ENCODE measurements around the gene RIMBP2.

The RIMBP2 gene

GRCh38 chr12:130572553-130572952, 143.5 kb downstream of the RIMBP2 start:
- intact Hi-C loops (cut with DNase I) = no loop called here
- no peak for DNase-seq

- no peak for DNase-seq
- intact Hi-C loops (cut with DNase I) = no loop called here
Observed at GRCh38 chr12:130571734-130572133, 144.4 kb downstream of the RIMBP2 start.

DNA sequence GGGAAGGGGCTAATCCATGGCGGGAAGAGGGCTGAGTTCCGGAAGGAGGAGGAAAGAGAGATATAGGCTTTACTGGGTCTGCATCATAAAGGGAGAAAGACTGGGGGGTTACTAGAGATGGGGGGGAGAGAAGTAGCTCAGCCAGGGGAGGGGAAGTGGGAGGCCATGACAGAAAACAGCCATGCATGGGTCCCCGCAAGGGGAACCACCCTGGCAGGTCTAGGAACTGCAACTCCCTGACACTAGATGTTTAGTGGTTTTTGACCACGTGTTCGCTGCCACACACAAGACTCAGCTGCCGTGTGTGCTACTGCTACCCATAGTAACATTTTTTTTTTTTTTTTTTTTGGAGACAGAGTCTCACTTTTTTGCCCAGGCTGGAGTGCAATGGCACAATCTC, 145.0 kb downstream of the RIMBP2 start:
- no peak for DNase-seq
- intact Hi-C loops (cut with DNase I) = no loop called here

GRCh38 chr12:130569521-130569920, 146.6 kb downstream of the RIMBP2 start:
- no peak for DNase-seq

GRCh38 chr12:130568501-130568900, 147.6 kb downstream of the RIMBP2 start:
- intact Hi-C loops (cut with DNase I) = no loop called here

More at GRCh38 chr12:130569521-130569920, 146.6 kb downstream of the RIMBP2 start:
- intact Hi-C loops (cut with DNase I) = no loop called here

GRCh38 chr12:130568041-130568440, 148.1 kb downstream of the RIMBP2 start:
- no peak for DNase-seq
- intact Hi-C loops (cut with DNase I) = no loop called here

More at GRCh38 chr12:130568501-130568900, 147.6 kb downstream of the RIMBP2 start:
- DNase-seq = no peak

- DNase-seq = no peak
- intact Hi-C loops (cut with DNase I) = no loop called here
Observed at GRCh38 chr12:130566446-130567155, 149.5 kb downstream of the RIMBP2 start.

GRCh38 chr12:130565189-130565588, 150.9 kb downstream of the RIMBP2 start:
- DNase-seq = no peak
- intact Hi-C loops (cut with DNase I) = no loop called here

GRCh38 chr12:130563323-130563722, 152.8 kb downstream of the RIMBP2 start:
- intact Hi-C loops (cut with DNase I) = no loop called here
- no peak for DNase-seq

DNA sequence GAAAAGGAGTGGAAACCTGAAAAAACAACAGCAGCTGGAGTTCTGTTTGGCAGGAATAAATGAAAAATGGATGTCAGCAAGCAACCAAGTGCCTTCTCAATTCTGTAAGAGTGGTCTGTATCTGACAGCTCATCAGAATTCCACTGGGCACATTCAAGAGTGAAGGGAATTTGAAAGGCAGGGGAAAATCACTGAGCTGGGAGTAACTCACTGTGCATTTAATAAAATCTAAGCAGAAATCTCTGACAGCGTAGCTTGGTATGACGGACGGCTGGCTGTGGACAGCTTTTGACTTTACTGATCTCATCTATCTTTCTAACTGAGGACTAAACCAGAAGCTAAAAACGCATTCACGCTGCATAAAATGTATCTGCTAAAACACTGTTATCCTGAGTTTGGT, 153.4 kb downstream of the RIMBP2 start:
- intact Hi-C loops (cut with DNase I) = no loop called here
- DNase-seq = no peak

DNA sequence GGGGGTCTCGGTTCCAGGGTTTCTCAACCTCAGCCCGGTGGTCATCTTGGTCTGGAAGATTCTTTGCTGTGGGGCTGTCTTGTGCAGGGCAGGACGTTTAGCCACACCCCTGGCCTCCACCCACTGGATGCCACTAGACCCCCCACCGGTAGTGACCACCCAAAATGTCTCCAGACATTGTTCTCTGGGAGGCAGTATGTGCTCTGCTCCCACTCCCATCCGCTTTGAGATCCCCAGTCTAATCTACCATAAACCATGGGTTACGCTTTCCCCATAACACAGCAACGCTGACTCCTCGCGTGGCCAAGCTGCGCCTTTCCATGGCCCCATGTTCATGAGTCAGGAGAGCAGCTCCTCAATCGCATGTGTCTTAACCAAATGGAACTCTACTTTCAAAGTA, 155.8 kb downstream of the RIMBP2 start:
- intact Hi-C loops (cut with DNase I) = no loop called here

DNA sequence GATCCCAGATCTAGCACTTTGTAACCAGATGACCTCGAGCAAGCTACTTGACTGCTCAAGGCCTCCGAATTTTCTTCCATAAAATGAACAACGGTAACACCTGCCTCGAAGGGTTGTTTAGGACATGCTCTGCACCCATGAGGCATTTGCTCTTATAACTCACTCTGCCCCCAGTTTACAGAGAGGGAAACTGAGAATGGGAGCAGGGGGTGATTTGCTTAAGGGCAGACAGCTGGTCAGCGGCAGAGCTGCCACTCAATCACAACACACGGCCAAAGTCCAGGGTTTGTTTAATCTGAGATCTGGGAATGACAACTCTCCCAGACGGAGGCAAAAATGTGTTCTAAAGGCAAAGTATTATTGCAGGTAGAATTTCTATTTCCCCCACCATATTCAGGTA, 156.3 kb downstream of the RIMBP2 start:
- intact Hi-C loops (cut with DNase I) = no loop called here
- no peak for DNase-seq

More for the DNA sequence above, 155.8 kb downstream of the RIMBP2 start:
- no peak for DNase-seq

DNA sequence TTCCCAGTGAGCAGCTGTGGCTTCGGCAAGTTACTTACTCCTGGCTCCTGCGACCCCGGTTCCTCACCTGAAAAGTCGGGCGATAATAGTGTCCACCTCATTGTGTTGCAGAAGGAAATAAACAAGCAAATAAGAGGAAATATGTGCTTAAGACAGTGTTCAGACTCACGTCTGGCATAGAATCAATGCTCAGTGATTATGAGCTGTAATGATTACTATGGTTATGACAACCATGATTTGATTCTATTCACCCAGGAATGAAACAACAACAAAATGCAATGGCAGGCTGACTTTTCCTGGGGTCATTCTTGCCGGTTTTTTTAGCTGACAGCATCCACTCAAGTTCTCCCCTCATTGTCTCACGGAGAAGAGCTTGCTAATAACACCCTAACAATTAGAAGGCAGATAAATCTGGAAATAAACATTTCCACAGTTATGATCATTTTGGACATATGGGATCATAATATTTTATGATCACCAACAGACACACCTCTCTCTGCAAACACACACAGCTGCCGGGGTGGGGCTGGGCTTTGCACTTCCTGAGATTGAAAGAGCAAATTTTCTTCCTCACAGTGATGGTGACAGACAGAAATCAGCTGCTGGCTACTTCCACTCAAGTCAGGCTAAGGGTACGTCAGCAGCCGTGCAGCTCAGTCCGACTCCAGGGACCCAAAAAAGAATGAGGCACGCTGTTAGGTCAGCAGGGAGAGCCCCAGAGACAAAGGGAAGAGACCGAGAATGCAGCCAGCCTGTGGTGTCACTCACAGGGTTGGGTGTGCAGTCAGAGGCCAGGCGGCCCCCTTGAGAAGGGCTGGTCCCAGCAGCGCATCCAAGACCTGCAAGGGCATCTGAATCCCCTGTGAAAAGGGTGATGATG, 158.0 kb downstream of the RIMBP2 start:
- DNase-seq = no peak
- intact Hi-C loops (cut with DNase I) = no loop called here

GRCh38 chr12:130557201-130557600, 158.9 kb downstream of the RIMBP2 start:
- intact Hi-C loops (cut with DNase I) = no loop called here
- no peak for DNase-seq

DNA sequence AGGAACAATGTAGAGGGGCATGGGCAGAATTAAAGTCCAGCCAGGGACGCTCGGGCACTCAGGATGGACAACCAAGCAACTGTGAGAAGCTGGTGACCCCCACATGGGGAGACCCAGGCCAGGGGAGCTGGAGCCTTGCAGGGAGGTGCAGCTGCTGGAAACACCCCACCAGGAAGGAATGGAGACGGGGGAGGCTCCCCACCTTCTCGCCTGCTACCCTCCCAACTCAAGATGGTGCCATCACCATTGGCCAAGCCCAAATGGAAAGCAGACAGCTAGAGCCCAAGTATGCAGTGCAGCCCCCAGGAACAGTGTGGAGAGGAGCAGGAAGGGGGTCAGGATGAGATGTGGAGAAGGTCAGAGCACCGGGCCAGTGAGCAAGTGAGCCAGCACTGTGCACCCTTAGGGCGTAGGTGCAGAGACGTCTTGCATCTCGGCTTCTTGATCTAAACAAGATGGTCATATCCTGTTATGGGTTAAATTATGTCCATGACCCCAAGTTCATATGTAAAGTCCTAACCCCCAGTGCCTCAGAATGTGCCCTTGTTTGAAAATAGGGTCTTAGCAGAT, 159.5 kb downstream of the RIMBP2 start:
- intact Hi-C loops (cut with DNase I) = no loop called here
- DNase-seq = no peak

DNA sequence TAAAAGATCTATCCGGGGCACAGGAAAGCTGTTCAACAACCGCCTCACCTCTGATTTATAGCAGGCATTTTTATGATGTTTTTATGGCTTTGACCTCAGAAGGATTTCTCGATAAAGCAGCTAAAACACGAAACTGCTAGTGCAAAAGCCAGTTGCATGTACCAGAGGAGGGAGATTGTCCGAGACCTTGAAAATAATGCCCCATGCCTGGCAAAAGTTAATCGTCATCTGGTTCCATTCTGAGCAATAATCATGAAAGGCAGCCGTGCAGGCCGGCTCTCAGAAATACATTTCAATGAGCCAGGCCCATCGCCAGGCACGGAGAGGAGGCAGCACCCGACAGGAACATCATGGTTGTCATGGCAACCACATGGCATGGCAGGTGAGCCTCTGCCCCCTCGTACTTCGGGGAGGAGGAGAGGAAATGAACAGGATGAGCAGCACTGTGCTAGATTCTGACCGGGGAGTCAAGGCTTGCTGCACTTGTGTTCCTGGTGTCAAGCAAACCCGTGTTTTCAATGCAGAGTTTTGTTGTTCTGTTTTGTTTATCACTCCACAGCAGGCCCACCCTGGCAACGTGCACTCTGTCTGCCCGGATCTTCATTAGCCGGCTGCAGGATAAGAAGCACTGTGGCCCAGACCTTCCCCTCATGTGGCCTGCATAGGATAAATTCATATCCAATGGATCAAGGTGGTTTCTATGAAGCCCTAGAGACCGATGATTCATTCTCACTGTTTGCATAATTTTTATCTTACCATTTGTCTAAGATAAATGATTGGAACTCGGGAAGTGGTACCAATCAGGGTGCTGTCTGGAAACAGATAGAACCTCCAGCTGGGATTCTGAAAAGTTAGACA, 160.2 kb downstream of the RIMBP2 start:
- intact Hi-C loops (cut with DNase I) = no loop called here
- peak; percentile 60 to 95 (median 84) for DNase-seq

- DNase-seq = no peak
- intact Hi-C loops (cut with DNase I) = no loop called here
Observed at GRCh38 chr12:130555221-130555620, 160.9 kb downstream of the RIMBP2 start.

DNA sequence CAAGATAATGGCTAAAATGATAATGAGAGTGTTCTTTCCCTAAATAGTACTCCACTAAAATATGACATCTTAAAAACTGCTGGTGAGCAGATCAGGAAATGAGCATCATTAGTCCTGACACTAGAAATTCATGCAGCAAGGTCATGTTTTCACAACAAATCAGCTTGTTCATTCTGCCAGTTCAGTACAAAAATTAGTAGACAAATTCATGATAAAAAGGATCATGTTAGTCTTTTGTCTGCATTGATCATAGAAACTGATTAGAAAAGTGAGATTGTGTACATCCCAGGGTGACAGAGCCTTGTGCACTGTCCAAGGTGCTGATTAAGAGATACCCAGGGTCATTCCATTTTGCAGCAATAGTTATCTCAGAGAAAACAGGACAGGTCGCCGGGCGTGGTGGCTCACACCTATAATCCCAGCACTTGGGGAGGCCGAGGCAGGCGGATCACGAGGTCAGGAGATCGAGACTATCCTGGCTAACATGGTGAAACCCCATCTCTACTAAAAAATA, 163.6 kb downstream of the RIMBP2 start:
- DNase-seq = no peak
- intact Hi-C loops (cut with DNase I) = no loop called here

GRCh38 chr12:130549361-130549760, 166.7 kb downstream of the RIMBP2 start:
- intact Hi-C loops (cut with DNase I) = no loop called here
- DNase-seq = no peak
